Prostate gland (tissue), 2 donors: ENCODE results near the gene CDK4.

Experiments
- POLR2AphosphoS5 ChIP-seq: sonication (generic); formaldehyde crosslinking; IDR thresholded peaks from one replicate; pipeline ENCODE4 v1.6.1; 2017; ENCODE audit warnings: antibody characterized with exemption
- TF ChIP-seq, protein P1 (sequence below), 4 experiments: fragments of 200-600 bp in 2 of 4; fragments of 450-650 bp in 2 of 4; sonication (generic) in 2 of 4; IDR thresholded peaks; 1 replicate in 3 of 4; 2 replicates in 1 of 4; pipeline ENCODE4 v1.5.1; 2016 to 2019; ENCODE audit warnings: antibody characterized with exemption in 4 of 4, mild to moderate bottlenecking in 2 of 4, moderate library complexity in 2 of 4

- TF ChIP-seq, protein P1, sequence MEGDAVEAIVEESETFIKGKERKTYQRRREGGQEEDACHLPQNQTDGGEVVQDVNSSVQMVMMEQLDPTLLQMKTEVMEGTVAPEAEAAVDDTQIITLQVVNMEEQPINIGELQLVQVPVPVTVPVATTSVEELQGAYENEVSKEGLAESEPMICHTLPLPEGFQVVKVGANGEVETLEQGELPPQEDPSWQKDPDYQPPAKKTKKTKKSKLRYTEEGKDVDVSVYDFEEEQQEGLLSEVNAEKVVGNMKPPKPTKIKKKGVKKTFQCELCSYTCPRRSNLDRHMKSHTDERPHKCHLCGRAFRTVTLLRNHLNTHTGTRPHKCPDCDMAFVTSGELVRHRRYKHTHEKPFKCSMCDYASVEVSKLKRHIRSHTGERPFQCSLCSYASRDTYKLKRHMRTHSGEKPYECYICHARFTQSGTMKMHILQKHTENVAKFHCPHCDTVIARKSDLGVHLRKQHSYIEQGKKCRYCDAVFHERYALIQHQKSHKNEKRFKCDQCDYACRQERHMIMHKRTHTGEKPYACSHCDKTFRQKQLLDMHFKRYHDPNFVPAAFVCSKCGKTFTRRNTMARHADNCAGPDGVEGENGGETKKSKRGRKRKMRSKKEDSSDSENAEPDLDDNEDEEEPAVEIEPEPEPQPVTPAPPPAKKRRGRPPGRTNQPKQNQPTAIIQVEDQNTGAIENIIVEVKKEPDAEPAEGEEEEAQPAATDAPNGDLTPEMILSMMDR (IDR thresholded peaks at IDR 0.05) = no peak
- no peak for TF ChIP-seq POLR2AphosphoS5
Measured at GRCh38 chr12:57719777-57720605, 32.1 kb downstream of the CDK4 start.
